ENCODE results near the gene ZNF726. TPM values are rescaled to one million over a fixed set of nuclear protein-coding genes. Genes with fewer than 3 reads are reported as not detected.
"Not testable (repeated sequence)": the region's sequence is repeated elsewhere in the genome, so short reads cannot be mapped to it uniquely, and the experiment has no call there.

Gene ZNF726
- total RNA-seq, 1 experiment from 2014 or later, result 0.11 TPM

GRCh38 chr19:23963881-23964280 lies 49.2 kb downstream of the ZNF726 start:
- Mint-ChIP-seq H3K36me3 (ENCODE audit: insufficient read depth in 1 of 3, low read depth in 3 of 3) (peaks cover 14 to 42% (median 17%) of the 10 kb centered on the region in 3 experiments; a peak in 6 of 7 replicates), H3K9me3 (peaks cover 86 to 89% of the 10 kb centered on the region in 2 experiments)
- H3K14ac ChIP-seq (ENCODE audit: insufficient read depth, low read length); H3K18ac ChIP-seq (ENCODE audit: insufficient read length, low read depth, low read length); H3K79me1 ChIP-seq (ENCODE audit: insufficient read depth, low read depth, low read length, poor library complexity, severe bottlenecking); H2BK20ac ChIP-seq (ENCODE audit: low read depth, low read length, poor library complexity, severe bottlenecking); H3K4me3 Mint-ChIP-seq; H4K8ac ChIP-seq (replicated peaks; ENCODE audit: insufficient read length, low read depth, low read length); H3K23me2 ChIP-seq (ENCODE audit: insufficient read length, low read depth, low read length, poor library complexity, severe bottlenecking); H3K79me2 ChIP-seq (ENCODE audit: insufficient read depth, low read length); H4K5ac ChIP-seq (ENCODE audit: insufficient read length, low read depth, low read length); H2BK5ac ChIP-seq (ENCODE audit: insufficient read length, low read length); H3K4me2 ChIP-seq (ENCODE audit: insufficient read depth, insufficient read length, low read length); H3K27ac ChIP-seq (ENCODE audit: insufficient read length, low read depth, low read length); H3K27ac Mint-ChIP-seq; H2BK15ac ChIP-seq (ENCODE audit: low read depth, low read length); H4K91ac ChIP-seq (ENCODE audit: insufficient read length, low read depth, low read length); H2BK12ac ChIP-seq (ENCODE audit: insufficient read length, low read depth, low read length); H3K9ac ChIP-seq (ENCODE audit: extremely low read depth, insufficient read length, low read length); H4K20me1 ChIP-seq (ENCODE audit: control insufficient read depth, insufficient read depth, insufficient read length); H3T11ph ChIP-seq (ENCODE audit: low read length); H2BK120ac ChIP-seq (ENCODE audit: low read depth, low read length, poor library complexity, severe bottlenecking); H3K4ac ChIP-seq (ENCODE audit: low read depth, low read length); H3K23ac ChIP-seq (ENCODE audit: insufficient read length, low read depth, low read length); H3K4me1 ChIP-seq (ENCODE audit: insufficient read depth, low read length); H3K56ac ChIP-seq (ENCODE audit: insufficient read length, low read depth, low read length); H3K27me3 ChIP-seq (ENCODE audit: insufficient read depth, low read length); H2AK5ac ChIP-seq (ENCODE audit: insufficient read length, low read length); H3K4me1 Mint-ChIP-seq; H3K27me3 Mint-ChIP-seq (ENCODE audit: low read depth); DNase-seq; H2AFZ ChIP-seq (ENCODE audit: low read length): not testable (repeated sequence)
- peaks cover 41% of the 10 kb centered on the region for H3K9me3 ChIP-seq (ENCODE audit: control insufficient read depth, low read depth, low read length)
- no CpG with 5 or more reads among the region's 25 CpGs for WGBS (ENCODE audit: extremely low coverage, insufficient read length, low lambda C conversion rate)

- H3K23ac ChIP-seq (ENCODE audit: insufficient read length, low read depth, low read length); H4K20me1 ChIP-seq (ENCODE audit: control insufficient read depth, insufficient read depth, insufficient read length); H3K9ac ChIP-seq (ENCODE audit: extremely low read depth, insufficient read length, low read length); H3K79me1 ChIP-seq (ENCODE audit: insufficient read depth, low read depth, low read length, poor library complexity, severe bottlenecking); H3K27ac Mint-ChIP-seq; H3K18ac ChIP-seq (ENCODE audit: insufficient read length, low read depth, low read length); H4K5ac ChIP-seq (ENCODE audit: insufficient read length, low read depth, low read length); H3K79me2 ChIP-seq (ENCODE audit: insufficient read depth, low read length); H3K4me2 ChIP-seq (ENCODE audit: insufficient read depth, insufficient read length, low read length); H2AFZ ChIP-seq (ENCODE audit: low read length); DNase-seq; H3K27ac ChIP-seq (ENCODE audit: insufficient read length, low read depth, low read length); H3K4me1 ChIP-seq (ENCODE audit: insufficient read depth, low read length); H3K56ac ChIP-seq (ENCODE audit: insufficient read length, low read depth, low read length); H2BK20ac ChIP-seq (ENCODE audit: low read depth, low read length, poor library complexity, severe bottlenecking); H3T11ph ChIP-seq (ENCODE audit: low read length); H3K27me3 ChIP-seq (ENCODE audit: insufficient read depth, low read length); H2BK15ac ChIP-seq (ENCODE audit: low read depth, low read length); H3K27me3 Mint-ChIP-seq (ENCODE audit: low read depth); H4K8ac ChIP-seq (replicated peaks; ENCODE audit: insufficient read length, low read depth, low read length); H3K4ac ChIP-seq (ENCODE audit: low read depth, low read length); H3K14ac ChIP-seq (ENCODE audit: insufficient read depth, low read length); H3K23me2 ChIP-seq (ENCODE audit: insufficient read length, low read depth, low read length, poor library complexity, severe bottlenecking); H2AK5ac ChIP-seq (ENCODE audit: insufficient read length, low read length); H2BK12ac ChIP-seq (ENCODE audit: insufficient read length, low read depth, low read length); H2BK120ac ChIP-seq (ENCODE audit: low read depth, low read length, poor library complexity, severe bottlenecking); H2BK5ac ChIP-seq (ENCODE audit: insufficient read length, low read length); H3K4me1 Mint-ChIP-seq; H4K91ac ChIP-seq (ENCODE audit: insufficient read length, low read depth, low read length); H3K4me3 Mint-ChIP-seq: not testable (repeated sequence)
- no CpG with 5 or more reads among the region's 26 CpGs for WGBS (ENCODE audit: extremely low coverage, insufficient read length, low lambda C conversion rate)
- H3K36me3 Mint-ChIP-seq (ENCODE audit: insufficient read depth in 1 of 3, low read depth in 3 of 3), result peaks cover 14 to 39% (median 17%) of the 10 kb centered on the region in 3 experiments; a peak in 6 of 7 replicates
- peaks cover 86 to 89% of the 10 kb centered on the region in 2 experiments for H3K9me3 Mint-ChIP-seq
- H3K9me3 ChIP-seq (ENCODE audit: control insufficient read depth, low read depth, low read length), result peaks cover 37% of the 10 kb centered on the region
These were observed 49.6 kb downstream of the ZNF726 start for GRCh38 chr19:23964334-23964733.
